GM18951 (cell line): ENCODE measurements around the gene HEATR1.

Experiments
- POLR2A ChIP-seq: IDR thresholded peaks from 4 replicates; pipeline ENCODE4 v1.6.1; 2011; ENCODE audit warnings: mild to moderate bottlenecking; ENCODE audit not compliant: insufficient read length, insufficient read depth; ENCODE audit errors: extremely low read depth
- in situ Hi-C: fragments of 300-500 bp; cut with MboI; formaldehyde crosslinking; loops from one replicate; pipeline ENCODE4 v1.12.0; 2022; ENCODE audit warnings: low sequenced_read_pairs, mixed read lengths, inconsistent platforms; ENCODE audit not compliant: unreplicated experiment

HEATR1 gene

GRCh38 chr1:236603991-236604904, at the start of gene HEATR1:
Gene HEATR1 (minus strand): TSS chr1:236604516. CDS start chr1:236604095, 421 bp downstream.
- peak; percentile 81 for TF ChIP-seq POLR2A
- in situ Hi-C loops: no loop called here

GRCh38 chr1:236645016-236645680, 40.8 kb upstream of the HEATR1 start:
- in situ Hi-C loops: no loop called here
- no peak for TF ChIP-seq POLR2A

GRCh38 chr1:236642763-236643162, 38.4 kb upstream of the HEATR1 start:
- TF ChIP-seq POLR2A: no peak
- in situ Hi-C loops: no loop called here

GRCh38 chr1:236639686-236640085, 35.4 kb upstream of the HEATR1 start:
- in situ Hi-C loops: no loop called here
- TF ChIP-seq POLR2A: no peak

- in situ Hi-C loops: no loop called here
These were observed 34.6 kb upstream of the HEATR1 start for GRCh38 chr1:236638945-236639344.

GRCh38 chr1:236636017-236636416, 31.7 kb upstream of the HEATR1 start:
- no peak for TF ChIP-seq POLR2A
- in situ Hi-C loops: no loop called here

More at GRCh38 chr1:236638945-236639344, 34.6 kb upstream of the HEATR1 start:
- TF ChIP-seq POLR2A: no peak

GRCh38 chr1:236627727-236628408, 23.6 kb upstream of the HEATR1 start:
- TF ChIP-seq POLR2A: no peak
- in situ Hi-C loops: no loop called here

- in situ Hi-C loops: no loop called here
- TF ChIP-seq POLR2A: no peak
These were observed 19.3 kb upstream of the HEATR1 start for GRCh38 chr1:236623371-236624166.

GRCh38 chr1:236622407-236622806, 18.1 kb upstream of the HEATR1 start:
- in situ Hi-C loops: no loop called here
- no peak for TF ChIP-seq POLR2A

GRCh38 chr1:236619398-236619797, 15.1 kb upstream of the HEATR1 start:
- in situ Hi-C loops: no loop called here

GRCh38 chr1:236618507-236618906, 14.2 kb upstream of the HEATR1 start:
- no peak for TF ChIP-seq POLR2A

More at GRCh38 chr1:236619398-236619797, 15.1 kb upstream of the HEATR1 start:
- no peak for TF ChIP-seq POLR2A

GRCh38 chr1:236615399-236616148, 11.3 kb upstream of the HEATR1 start:
- in situ Hi-C loops: no loop called here
- no peak for TF ChIP-seq POLR2A

More at GRCh38 chr1:236618507-236618906, 14.2 kb upstream of the HEATR1 start:
- in situ Hi-C loops: no loop called here
